KMS-11 (cell line): Measurements from ENCODE around the gene HIRA.

Source experiments
- H2AFZ ChIP-seq: fragments of 200-600 bp; sonication (generic); 2 replicates; pipeline ENCODE4 v1.6.1; 2016; ENCODE audit warnings: antibody characterized with exemption, mixed run types, low read depth
- H3K27ac ChIP-seq: fragments of 200-600 bp; sonication (generic); 2 replicates; pipeline ENCODE4 v1.6.1; 2016; ENCODE audit warnings: mild to moderate bottlenecking, mixed run types
- H3K27me3 ChIP-seq: fragments of 200-600 bp; sonication (generic); 2 replicates; pipeline ENCODE4 v1.6.1; 2017; ENCODE audit warnings: mild to moderate bottlenecking, low read depth, mixed run types, moderate library complexity; ENCODE audit not compliant: insufficient read depth
- H3K36me3 ChIP-seq: fragments of 200-600 bp; sonication (generic); 2 replicates; pipeline ENCODE4 v1.6.1; 2017; ENCODE audit warnings: mild to moderate bottlenecking, mixed run types; ENCODE audit not compliant: insufficient read depth
- H3K4me1 ChIP-seq: fragments of 200-600 bp; sonication (generic); 2 replicates; pipeline ENCODE4 v1.6.1; 2016; ENCODE audit warnings: mild to moderate bottlenecking, low read depth, mixed run types; ENCODE audit not compliant: poor library complexity, severe bottlenecking
- H3K4me2 ChIP-seq: fragments of 200-600 bp; sonication (generic); 2 replicates; pipeline ENCODE4 v1.7.0; 2016; ENCODE audit warnings: mild to moderate bottlenecking, mixed run types
- H3K4me3 ChIP-seq: fragments of 200-600 bp; sonication (generic); IDR thresholded peaks from 2 replicates; pipeline ENCODE4 v1.6.1; 2017; ENCODE audit warnings: low read depth, low read length, mixed read lengths; ENCODE audit not compliant: insufficient read depth
- H3K79me2 ChIP-seq: fragments of 200-600 bp; sonication (generic); 2 replicates; pipeline ENCODE4 v1.6.1; 2016; ENCODE audit warnings: low read depth, mixed run types; ENCODE audit not compliant: insufficient read depth
- H3K9ac ChIP-seq: fragments of 200-600 bp; sonication (generic); 2 replicates; pipeline ENCODE4 v1.6.1; 2016; ENCODE audit warnings: mild to moderate bottlenecking, mixed run types
- H4K20me1 ChIP-seq: fragments of 200-600 bp; sonication (generic); 2 replicates; pipeline ENCODE4 v1.6.1; 2016; ENCODE audit warnings: mild to moderate bottlenecking, mixed run types; ENCODE audit not compliant: insufficient read depth
- TF ChIP-seq, protein P1 (sequence below): fragments of 200-600 bp; sonication (generic); conservative IDR thresholded peaks from 2 replicates; pipeline ENCODE4 v1.6.1; 2017; ENCODE audit warnings: low read depth, mild to moderate bottlenecking, antibody characterized with exemption, low read length, moderate library complexity, mixed read lengths

Gene HIRA

DNA sequence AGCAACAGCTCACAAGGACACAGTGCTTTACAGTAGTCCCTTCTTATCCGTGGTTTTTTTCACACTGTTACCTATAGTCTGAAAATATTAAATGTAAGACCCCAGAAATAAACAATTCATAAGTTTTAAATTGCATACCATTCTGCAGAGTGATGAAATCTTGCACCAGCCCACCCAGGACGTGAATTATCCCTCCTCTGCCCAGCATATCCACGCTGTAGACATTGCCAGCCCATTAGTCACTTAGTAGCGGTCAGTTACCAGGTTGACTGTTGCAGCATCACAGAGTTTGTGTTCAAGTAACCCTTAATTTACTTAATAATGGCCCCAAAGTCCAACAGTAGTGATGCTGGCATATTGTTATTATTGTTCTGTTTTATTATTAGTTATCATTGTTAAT, 143.6 kb downstream of the HIRA start:
- TF ChIP-seq, protein P1, sequence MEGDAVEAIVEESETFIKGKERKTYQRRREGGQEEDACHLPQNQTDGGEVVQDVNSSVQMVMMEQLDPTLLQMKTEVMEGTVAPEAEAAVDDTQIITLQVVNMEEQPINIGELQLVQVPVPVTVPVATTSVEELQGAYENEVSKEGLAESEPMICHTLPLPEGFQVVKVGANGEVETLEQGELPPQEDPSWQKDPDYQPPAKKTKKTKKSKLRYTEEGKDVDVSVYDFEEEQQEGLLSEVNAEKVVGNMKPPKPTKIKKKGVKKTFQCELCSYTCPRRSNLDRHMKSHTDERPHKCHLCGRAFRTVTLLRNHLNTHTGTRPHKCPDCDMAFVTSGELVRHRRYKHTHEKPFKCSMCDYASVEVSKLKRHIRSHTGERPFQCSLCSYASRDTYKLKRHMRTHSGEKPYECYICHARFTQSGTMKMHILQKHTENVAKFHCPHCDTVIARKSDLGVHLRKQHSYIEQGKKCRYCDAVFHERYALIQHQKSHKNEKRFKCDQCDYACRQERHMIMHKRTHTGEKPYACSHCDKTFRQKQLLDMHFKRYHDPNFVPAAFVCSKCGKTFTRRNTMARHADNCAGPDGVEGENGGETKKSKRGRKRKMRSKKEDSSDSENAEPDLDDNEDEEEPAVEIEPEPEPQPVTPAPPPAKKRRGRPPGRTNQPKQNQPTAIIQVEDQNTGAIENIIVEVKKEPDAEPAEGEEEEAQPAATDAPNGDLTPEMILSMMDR: no peak
- no peak overlapping the region for H2AFZ ChIP-seq
- H3K27ac ChIP-seq: no peak overlapping the region
- no peak overlapping the region for H3K4me2 ChIP-seq
- H3K4me3 ChIP-seq: no peak overlapping the region
- H3K9ac ChIP-seq: no peak overlapping the region
- peaks cover 19% of the 10 kb centered on the region for H3K4me1 ChIP-seq
- no peaks in the 10 kb centered on the region for H3K79me2 ChIP-seq
- no peaks in the 10 kb centered on the region for H3K36me3 ChIP-seq
- H3K27me3 ChIP-seq: no peaks in the 10 kb centered on the region; the same call in 1 of the 2 replicates
- H4K20me1 ChIP-seq: no peaks in the 10 kb centered on the region

DNA sequence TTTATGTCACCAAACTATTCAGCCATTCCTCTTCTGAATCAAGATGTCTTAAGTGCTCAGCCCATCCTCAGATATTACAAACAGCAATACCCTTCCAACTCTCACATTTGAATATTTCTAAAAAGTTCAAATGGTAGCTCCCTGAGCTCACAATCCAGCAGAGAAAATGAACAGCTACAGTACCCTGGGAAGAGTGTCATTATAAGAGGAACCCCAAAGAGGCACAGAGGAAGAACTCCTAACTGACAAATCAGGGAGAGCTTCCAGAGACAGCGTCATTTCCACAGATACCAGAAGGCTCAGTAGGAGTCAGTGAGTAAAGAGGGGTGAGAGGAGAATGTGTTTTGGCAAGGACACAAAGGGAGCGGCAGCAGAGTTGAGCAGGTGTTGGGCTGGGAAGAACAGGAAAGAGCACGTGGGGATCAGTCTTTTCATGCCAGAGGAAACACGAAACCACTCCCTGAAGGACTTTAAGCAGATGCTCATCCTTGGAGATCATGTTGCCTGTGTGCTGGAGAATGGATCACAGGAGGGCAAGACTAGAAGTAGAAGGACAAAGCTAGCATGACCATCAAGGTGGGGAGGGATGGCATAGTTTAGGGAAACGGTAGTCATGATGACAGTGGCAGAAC, 144.3 kb downstream of the HIRA start:
- no peaks in the 10 kb centered on the region; the same call in 1 of the 2 replicates for H3K27me3 ChIP-seq
- peaks cover 19% of the 10 kb centered on the region for H3K4me1 ChIP-seq
- H3K27ac ChIP-seq: no peak overlapping the region
- H3K79me2 ChIP-seq: no peaks in the 10 kb centered on the region
- TF ChIP-seq, protein P1: no peak
- H3K9ac ChIP-seq: no peak overlapping the region
- H3K36me3 ChIP-seq: no peaks in the 10 kb centered on the region
- H3K4me2 ChIP-seq: no peak overlapping the region
- no peak overlapping the region for H2AFZ ChIP-seq
- H4K20me1 ChIP-seq: no peaks in the 10 kb centered on the region
- no peak overlapping the region for H3K4me3 ChIP-seq

GRCh38 chr22:19285831-19286230, 145.7 kb downstream of the HIRA start:
- Histone ChIP-seq H3K36me3 (no peaks in the 10 kb centered on the region), H3K9ac (no peak overlapping the region), H3K27me3 (no peaks in the 10 kb centered on the region; the same call in 1 of the 2 replicates), H3K79me2 (no peaks in the 10 kb centered on the region), H2AFZ (no peak overlapping the region), H3K4me1 (peaks cover 17% of the 10 kb centered on the region), H3K4me2 (no peak overlapping the region), H3K27ac (no peak overlapping the region), H3K4me3 (no peak overlapping the region), H4K20me1 (no peaks in the 10 kb centered on the region)
- TF ChIP-seq, protein P1: no peak
